HUES6 (cell line): ENCODE results near the gene KCNN2.
"Not testable (repeated sequence)": the region's sequence is repeated elsewhere in the genome, so short reads cannot be mapped to it uniquely, and the experiment has no call there.

Source experiments
- H3K27ac ChIP-seq: 2 replicates; pipeline ENCODE4 v1.7.0; 2013; ENCODE audit warnings: low read depth, mild to moderate bottlenecking, low read length, inconsistent platforms
- H3K27me3 ChIP-seq: 2 replicates; pipeline ENCODE4 v1.6.1; 2013; ENCODE audit warnings: low read length; ENCODE audit not compliant: control insufficient read depth, insufficient read depth
- H3K36me3 ChIP-seq: 2 replicates; pipeline ENCODE4 v1.6.1; 2013; ENCODE audit warnings: low read length; ENCODE audit not compliant: control insufficient read depth, insufficient read depth
- H3K4me1 ChIP-seq: 2 replicates; pipeline ENCODE4 v1.6.1; 2013; ENCODE audit warnings: low read length; ENCODE audit not compliant: control insufficient read depth, insufficient read depth
- H3K4me3 ChIP-seq: 2 replicates; pipeline ENCODE4 v1.5.1; 2013; ENCODE audit warnings: low read depth, low read length
- H3K9ac ChIP-seq: one replicate; pipeline ENCODE4 v1.6.1; 2013; ENCODE audit warnings: mild to moderate bottlenecking, low read length
- H3K9me3 ChIP-seq: 2 replicates; pipeline ENCODE4 v1.6.1; 2013; ENCODE audit warnings: low read depth, low read length; ENCODE audit not compliant: control insufficient read depth, insufficient read depth

KCNN2 gene

DNA sequence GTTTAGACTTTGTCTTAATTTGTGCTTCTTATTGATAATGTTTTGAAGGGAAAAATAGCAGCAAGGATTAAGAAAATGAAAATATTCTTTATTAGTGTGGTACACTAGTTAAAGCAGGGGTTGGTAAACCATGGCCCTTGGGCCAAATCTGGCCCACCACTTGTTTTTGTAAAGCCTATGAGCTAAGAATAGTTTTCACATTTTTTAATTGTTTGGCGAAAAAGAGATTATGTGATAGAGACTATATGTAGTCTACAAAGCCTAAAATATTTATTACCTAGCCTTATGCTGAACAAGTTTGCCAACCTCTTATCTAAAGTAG is 57.2 kb downstream of the KCNN2 start:
- no peaks in the 10 kb centered on the region for H3K36me3 ChIP-seq
- no peak overlapping the region for H3K4me3 ChIP-seq
- H3K27ac ChIP-seq: no peak overlapping the region
- no peaks in the 10 kb centered on the region for H3K9me3 ChIP-seq
- H3K9ac ChIP-seq: no peak overlapping the region
- H3K4me1 ChIP-seq: no peaks in the 10 kb centered on the region
- no peaks in the 10 kb centered on the region for H3K27me3 ChIP-seq

DNA sequence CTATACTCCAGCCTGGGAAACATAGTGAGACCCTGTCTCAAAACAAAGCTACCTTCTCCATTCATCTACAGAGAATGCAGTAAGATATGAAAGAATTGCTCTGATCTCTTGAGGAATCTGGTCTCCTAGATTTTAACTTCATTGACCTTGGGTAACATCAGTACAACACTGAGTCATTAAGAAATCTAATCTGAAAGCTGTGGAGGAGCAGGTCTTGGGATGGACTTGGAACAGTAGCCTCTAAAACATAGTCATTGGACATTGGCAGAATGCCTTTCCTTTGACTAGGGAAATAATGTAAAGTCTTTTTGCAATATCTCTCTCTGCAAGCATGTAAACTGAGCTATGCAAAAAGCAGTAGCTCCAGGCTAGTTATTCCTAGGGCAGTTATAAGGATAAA is 58.1 kb downstream of the KCNN2 start:
- Histone ChIP-seq H3K4me1 (no peaks in the 10 kb centered on the region), H3K36me3 (no peaks in the 10 kb centered on the region), H3K4me3 (no peak overlapping the region), H3K9me3 (no peaks in the 10 kb centered on the region), H3K27ac (no peak overlapping the region), H3K9ac (no peak overlapping the region), H3K27me3 (no peaks in the 10 kb centered on the region)

DNA sequence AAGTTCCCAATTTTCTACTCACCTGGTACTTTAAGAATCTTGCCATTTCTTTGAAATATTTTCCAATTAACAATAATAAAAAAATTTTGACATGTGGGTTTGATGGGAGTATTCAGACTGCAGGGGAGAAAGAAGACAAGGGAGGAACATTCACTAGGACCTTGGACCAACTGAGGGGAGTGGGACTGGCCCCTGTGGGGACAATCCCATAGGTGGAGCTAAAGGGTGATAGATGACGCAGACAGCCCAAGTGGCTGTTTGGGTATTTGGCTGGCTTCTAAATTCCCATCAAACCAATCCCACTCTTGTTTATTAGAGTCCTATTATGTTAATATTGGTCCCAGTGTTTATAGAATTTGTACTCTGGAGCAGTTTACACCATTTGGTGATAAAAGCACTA is 65.3 kb downstream of the KCNN2 start:
- Histone ChIP-seq H3K4me3 (no peak overlapping the region), H3K4me1 (no peaks in the 10 kb centered on the region; the same call in 1 of the 2 replicates), H3K9ac (no peak overlapping the region), H3K27me3 (no peaks in the 10 kb centered on the region), H3K9me3 (no peaks in the 10 kb centered on the region), H3K27ac (no peak overlapping the region), H3K36me3 (no peaks in the 10 kb centered on the region)

DNA sequence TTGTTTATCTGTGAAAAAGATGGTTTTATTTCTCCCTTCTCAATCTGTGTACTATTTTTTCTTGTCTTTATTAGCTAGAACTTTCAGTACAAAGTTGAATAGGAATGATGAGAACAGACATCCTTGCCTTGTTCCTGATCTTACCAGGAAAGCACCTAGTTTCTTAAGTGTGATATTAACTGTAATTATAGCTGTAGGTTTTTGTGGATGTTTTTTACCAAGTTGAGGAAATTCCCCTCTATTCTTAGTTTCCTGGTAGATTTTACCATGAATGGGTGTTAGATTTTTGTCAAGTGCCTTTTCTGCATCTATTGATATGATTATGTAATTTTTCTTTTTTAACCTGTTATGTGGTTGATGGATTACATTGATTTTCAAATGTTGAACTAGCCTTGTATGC is 68.7 kb downstream of the KCNN2 start:
- H3K4me1 ChIP-seq: peaks cover 12% of the 10 kb centered on the region; the same call in 1 of the 2 replicates
- H3K9me3 ChIP-seq: no peaks in the 10 kb centered on the region
- H3K27me3 ChIP-seq: no peaks in the 10 kb centered on the region
- H3K27ac ChIP-seq: no peak overlapping the region
- H3K9ac ChIP-seq: no peak overlapping the region
- no peak overlapping the region for H3K4me3 ChIP-seq
- H3K36me3 ChIP-seq: no peaks in the 10 kb centered on the region

DNA sequence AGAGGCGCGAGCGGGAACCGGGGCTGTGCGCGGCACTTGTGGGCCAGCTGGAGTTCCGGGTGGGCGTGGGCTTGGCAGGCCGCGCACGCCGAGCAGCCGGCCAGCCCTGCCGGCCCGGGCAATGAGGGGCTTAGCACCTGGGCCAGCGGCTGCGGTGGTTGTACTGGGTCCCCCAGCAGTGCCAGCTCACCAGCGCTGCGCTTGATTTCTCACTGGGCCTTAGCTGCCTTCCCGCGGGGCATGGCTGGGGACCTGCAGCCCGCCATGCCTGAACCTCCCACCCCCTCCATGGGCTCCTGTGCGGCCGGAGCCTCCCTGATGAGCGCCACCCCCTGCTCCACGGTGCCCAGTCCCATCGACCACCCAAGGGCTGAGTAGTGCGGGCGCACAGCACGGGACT is 70.8 kb downstream of the KCNN2 start:
- H3K4me3 ChIP-seq, H3K27me3 ChIP-seq, H3K36me3 ChIP-seq, H3K9me3 ChIP-seq, H3K27ac ChIP-seq, H3K9ac ChIP-seq: not testable (repeated sequence)
- H3K4me1 ChIP-seq: peaks cover 31% of the 10 kb centered on the region

DNA sequence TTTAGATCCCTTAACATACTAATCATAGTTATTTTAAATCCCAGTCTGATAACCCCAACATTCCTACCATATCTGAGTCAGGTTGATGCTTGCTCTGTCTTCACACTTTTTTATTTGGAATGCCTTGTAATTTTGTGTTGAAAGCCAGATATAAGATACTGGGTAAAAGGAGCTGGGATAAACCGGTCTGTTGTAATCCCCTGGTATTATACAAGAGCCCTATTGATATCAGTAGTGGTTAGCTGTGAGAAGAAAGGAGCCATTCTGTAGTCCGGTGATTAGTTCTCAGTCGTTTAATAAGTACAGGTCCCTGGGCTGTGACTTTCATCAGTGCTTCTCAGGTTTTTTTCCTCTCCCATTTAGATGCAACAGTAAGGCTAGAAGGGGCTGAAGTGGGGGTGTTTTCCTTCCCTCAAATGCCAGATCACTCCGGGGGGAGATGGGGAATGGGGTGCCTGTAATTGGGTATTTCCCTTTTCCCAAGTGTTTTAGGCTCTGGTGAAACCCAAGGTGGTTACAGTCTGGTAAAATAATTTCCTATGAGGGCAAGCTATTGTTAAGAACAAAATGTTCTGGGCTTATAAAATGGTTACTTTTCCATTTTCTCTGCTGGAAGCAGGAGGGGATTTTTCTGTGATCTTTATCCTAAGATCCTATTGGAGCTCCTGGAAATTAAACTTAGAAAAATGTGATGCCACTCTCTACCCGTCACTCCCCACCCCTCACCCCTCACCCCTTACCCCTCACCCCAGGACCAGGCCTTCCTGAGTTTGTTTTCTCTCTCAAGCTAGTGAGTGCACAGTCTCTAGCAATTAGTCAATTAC is 72.7 kb downstream of the KCNN2 start:
- Histone ChIP-seq H3K36me3 (no peaks in the 10 kb centered on the region), H3K9me3 (no peaks in the 10 kb centered on the region), H3K4me1 (peaks cover 39% of the 10 kb centered on the region), H3K4me3 (no peak overlapping the region), H3K9ac (no peak overlapping the region), H3K27me3 (no peaks in the 10 kb centered on the region), H3K27ac (no peak overlapping the region)

DNA sequence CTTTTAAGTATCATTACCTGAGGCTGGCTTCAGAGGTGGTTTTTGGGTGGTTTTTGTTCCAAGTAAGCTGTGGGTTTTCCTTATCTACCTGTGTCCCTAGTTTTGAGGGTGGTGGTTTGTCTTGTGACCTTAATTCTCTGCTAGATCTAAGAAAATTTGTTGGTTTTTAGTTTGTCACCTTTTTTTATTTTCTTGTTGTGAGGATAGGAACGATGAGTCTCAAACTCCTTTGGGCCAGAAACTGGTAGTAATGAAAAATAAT is 73.3 kb downstream of the KCNN2 start:
- H3K27ac ChIP-seq: no peak overlapping the region
- no peaks in the 10 kb centered on the region for H3K27me3 ChIP-seq
- H3K4me1 ChIP-seq: peaks cover 39% of the 10 kb centered on the region
- H3K4me3 ChIP-seq: no peak overlapping the region
- no peaks in the 10 kb centered on the region for H3K36me3 ChIP-seq
- no peaks in the 10 kb centered on the region for H3K9me3 ChIP-seq
- H3K9ac ChIP-seq: no peak overlapping the region

DNA sequence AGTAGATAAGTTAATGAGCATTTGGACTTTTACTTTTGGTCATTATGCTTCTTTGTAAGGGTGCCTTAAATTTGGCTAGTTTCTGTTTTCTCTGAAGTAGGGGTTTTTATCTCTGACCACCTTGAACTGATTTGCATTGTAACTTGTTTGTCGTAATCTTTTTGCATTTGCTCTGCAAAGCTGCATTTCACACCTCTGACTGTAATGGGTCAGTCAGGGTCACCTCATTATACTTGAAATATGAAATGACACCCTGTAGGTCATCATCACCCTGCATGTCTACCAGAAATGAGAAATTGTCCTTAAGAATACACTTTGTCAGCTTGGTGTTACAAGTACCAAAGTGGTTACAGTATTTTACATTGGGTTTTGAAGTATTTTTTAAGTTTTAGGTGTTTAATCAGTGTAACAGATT is 74.0 kb downstream of the KCNN2 start:
- peaks cover 39% of the 10 kb centered on the region for H3K4me1 ChIP-seq

DNA sequence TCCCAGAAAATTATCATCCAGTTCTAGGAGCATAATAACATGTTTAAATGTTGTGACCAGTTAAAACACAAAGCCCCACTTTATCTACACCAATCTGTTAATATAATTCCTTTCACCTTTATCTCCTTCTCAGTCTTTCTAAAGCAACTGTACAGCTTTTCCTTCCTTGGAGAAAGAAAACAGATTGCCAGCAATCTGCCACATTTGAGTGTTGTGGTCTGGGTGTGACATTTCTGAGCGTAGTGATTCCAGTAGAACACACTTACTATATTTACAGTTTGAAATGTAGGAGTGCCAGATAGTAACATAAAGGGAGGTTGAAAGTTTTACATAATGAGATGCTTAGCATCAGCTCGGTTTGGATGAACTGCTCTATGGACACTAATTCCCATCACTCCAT is 76.1 kb downstream of the KCNN2 start:
- H3K27ac ChIP-seq: no peak overlapping the region
- no peak overlapping the region for H3K9ac ChIP-seq
- H3K4me1 ChIP-seq: peaks cover 39% of the 10 kb centered on the region
- H3K27me3 ChIP-seq: no peaks in the 10 kb centered on the region
- H3K36me3 ChIP-seq: no peaks in the 10 kb centered on the region
- no peaks in the 10 kb centered on the region for H3K9me3 ChIP-seq
- no peak overlapping the region for H3K4me3 ChIP-seq

More for the DNA sequence above, 74.0 kb downstream of the KCNN2 start:
- Histone ChIP-seq H3K27ac (no peak overlapping the region), H3K9ac (no peak overlapping the region), H3K36me3 (no peaks in the 10 kb centered on the region), H3K27me3 (no peaks in the 10 kb centered on the region), H3K9me3 (no peaks in the 10 kb centered on the region), H3K4me3 (no peak overlapping the region)

DNA sequence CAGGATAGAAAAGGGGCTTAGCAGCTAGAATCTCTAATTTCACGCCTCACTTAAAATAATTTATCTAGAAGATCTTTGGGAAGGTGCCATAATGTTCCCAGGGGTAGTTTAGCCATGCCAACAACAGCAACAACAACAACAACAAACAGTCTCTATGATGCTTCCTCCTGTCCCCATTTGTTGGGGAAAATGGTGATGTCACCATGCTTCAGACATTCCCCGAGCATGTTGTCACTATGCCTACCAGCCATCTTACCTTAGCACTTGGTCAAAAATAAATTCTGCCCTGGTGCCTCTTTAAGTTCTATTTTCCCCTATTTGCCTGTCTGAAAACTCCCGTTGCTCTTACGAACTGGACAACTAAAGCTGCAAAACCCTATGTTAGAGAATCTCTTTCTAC is 76.6 kb downstream of the KCNN2 start:
- Histone ChIP-seq H3K36me3 (no peaks in the 10 kb centered on the region), H3K4me3 (no peak overlapping the region), H3K27me3 (no peaks in the 10 kb centered on the region), H3K9ac (no peak overlapping the region), H3K4me1 (peaks cover 39% of the 10 kb centered on the region), H3K9me3 (no peaks in the 10 kb centered on the region), H3K27ac (no peak overlapping the region)

DNA sequence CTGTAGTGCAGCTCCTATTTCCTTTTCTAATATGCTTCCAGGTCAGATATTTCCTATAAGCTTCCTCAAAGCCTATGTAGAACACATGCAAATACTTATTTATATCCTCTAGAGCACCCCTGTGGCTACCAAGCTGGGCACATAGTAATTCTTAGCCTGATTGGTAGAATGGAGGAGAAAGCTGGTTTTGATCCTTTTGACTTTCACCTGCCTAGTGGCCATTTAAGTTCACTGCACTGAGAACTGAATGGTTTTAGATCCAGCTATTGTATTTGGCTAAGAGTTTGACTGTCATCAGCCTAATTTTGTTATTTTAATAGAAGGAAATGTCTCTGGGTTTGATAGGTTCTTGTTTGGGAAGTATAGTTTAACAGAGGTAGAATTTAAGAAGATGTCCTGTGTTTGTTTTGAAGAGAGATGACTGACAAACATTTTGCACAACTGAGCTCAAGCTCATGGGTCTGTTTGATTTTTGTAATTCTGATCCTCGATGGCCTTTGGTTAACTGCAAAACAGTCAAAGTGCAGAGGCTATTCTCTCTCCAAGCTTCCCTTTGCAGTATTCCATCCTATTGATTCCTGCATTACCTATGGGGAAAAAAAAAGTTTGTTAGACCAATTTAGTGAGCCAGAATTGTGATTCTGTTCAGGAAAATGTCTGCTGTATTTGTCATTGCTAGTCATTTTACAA is 85.4 kb downstream of the KCNN2 start:
- H3K9me3 ChIP-seq: no peaks in the 10 kb centered on the region
- H3K27me3 ChIP-seq: no peaks in the 10 kb centered on the region
- H3K4me1 ChIP-seq: peaks cover 30% of the 10 kb centered on the region
- H3K36me3 ChIP-seq: no peaks in the 10 kb centered on the region
- H3K4me3 ChIP-seq: no peak overlapping the region
- no peak overlapping the region for H3K27ac ChIP-seq
- H3K9ac ChIP-seq: no peak overlapping the region
